Measurements from ENCODE around the gene VRK1.

The VRK1 gene

DNA sequence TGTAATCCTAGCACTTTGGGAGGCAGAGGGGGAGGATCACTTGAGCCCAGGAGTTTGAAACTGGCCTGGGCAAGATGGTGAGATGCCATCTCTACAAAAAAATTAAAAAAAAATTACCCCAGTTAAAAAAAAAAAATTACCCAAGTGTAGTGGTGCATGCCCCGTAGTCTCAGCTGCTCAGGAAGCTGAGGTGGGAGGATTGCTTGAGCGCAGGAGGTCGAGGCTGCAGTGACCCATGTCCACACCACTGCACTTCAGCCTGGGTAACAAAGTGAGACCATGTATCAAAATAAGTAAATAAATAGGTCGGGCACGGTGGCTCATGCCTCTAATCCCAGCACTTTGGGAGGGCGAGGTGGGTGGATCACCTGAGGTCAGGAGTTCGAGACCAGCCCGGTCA lies 128.8 kb downstream of the VRK1 start:
- no peak for DNase-seq

GRCh38 chr14:96928779-96929380 lies 131.7 kb downstream of the VRK1 start:
- DNase-seq, result no peak

- DNase-seq, result no peak
Observed at GRCh38 chr14:96929950-96930349, 132.8 kb downstream of the VRK1 start.

GRCh38 chr14:96930526-96930925 lies 133.3 kb downstream of the VRK1 start:
- DNase-seq, result no peak

All from NCI-H526 (cell line).